ENCODE data around the gene IPCEF1.

- TF ChIP-seq EZH2 (IDR thresholded peaks at IDR 0.05; ENCODE audit: insufficient read depth, poor library complexity, severe bottlenecking), result no peak
- TF ChIP-seq EZH2phosphoT487 (IDR thresholded peaks at IDR 0.05; ENCODE audit: insufficient read depth, low read depth), result no peak
Observed at GRCh38 chr6:154404791-154405400, 48.3 kb upstream of the IPCEF1 start.

Measured in GM23248 (cell line).